ENCODE results near the gene TANGO6.

Gene TANGO6

DNA sequence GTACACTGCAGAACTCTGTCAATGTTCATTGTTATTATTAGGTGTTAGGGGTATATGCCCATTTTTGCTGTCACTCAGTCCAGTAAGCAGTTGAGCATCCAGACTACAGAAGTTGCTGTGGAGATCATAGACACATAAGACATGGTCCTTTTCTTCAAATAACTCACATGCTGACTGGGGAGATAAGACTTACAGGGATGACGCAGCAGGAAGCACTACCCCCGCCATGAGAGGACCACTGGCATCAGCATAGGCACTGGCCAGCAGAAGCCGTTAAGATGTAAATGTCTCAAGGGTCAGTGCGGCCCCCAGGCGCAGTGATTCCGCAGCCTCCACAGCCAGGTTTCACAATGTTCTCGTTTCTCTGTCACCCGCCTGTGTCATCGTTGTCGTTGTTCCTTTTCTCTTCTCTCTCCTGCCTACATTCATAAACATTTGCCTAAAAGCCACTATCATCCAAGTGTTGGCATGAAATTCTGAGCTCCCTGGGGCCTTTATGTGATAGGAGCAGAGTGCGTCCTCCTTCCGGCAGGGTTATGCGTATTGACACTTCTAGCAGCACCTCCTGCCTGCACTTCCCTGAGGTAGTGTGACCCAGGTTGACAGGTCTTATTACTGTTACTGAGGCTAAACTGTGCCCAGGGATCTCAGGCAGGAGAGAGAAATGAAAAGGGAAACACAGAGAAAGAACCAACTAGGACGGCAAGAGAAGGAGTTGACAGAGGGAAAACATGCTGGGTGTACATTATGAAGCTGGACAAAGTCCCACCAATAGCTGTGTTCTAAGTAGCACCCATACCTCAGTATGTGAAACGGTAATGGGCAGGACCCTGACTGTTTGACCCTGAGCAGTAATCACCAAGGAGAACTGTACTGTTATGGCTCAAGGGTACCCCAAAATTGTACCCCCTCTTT, 17.9 kb downstream of the TANGO6 start:
- H3K4me3 ChIP-seq (ENCODE audit: low read depth, low read length), result no peak overlapping the region

DNA sequence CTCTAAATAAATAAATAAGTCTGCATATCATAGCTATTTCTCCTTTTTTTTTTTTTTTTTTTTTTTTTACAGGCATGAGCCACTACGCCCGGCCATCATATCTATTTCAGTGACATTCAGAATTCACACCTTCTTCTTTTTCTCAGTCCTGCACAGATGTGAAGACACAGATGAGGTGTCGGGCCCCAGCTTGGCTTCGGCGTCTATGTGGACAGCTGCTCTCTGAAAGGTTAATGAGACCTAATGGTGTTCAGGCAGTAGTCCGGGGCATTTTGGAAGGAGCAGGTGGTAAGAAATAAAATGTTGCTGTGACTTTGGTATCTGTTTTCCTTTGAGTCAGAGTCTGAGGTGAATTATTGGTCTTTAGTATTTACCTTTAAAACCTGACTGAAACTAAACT, 23.6 kb downstream of the TANGO6 start:
- no peak overlapping the region for H3K4me3 ChIP-seq (ENCODE audit: low read depth, low read length)

DNA sequence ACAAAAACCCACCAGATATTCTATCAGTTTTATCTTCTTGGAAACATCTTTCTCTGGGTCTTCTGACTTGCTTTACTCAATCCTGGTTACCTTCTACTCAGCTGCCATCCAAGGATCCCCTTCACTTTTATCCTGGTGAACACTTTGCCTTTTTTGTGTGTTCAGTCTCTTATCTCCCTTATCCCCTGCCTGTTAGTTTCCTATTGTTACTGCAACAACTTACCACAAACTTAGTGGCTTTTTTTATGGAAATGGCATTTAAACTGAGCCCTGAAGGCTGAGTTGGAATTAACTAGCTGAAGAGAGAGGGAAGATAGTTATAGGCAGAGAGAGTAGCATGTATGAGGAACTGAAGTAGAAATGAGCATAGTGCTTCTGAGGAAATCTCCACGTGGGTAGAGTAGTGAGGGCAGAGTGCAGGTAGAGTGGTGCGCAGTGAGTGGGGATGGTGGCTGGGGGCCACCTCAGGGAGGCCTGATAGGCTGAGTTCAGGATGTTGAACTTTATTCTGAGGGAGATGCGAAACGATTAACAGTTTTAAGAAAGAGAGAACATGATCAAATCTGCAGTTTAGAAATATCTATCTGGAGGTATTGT, 26.3 kb downstream of the TANGO6 start:
- H3K4me3 ChIP-seq (ENCODE audit: low read depth, low read length), result no peak overlapping the region

DNA sequence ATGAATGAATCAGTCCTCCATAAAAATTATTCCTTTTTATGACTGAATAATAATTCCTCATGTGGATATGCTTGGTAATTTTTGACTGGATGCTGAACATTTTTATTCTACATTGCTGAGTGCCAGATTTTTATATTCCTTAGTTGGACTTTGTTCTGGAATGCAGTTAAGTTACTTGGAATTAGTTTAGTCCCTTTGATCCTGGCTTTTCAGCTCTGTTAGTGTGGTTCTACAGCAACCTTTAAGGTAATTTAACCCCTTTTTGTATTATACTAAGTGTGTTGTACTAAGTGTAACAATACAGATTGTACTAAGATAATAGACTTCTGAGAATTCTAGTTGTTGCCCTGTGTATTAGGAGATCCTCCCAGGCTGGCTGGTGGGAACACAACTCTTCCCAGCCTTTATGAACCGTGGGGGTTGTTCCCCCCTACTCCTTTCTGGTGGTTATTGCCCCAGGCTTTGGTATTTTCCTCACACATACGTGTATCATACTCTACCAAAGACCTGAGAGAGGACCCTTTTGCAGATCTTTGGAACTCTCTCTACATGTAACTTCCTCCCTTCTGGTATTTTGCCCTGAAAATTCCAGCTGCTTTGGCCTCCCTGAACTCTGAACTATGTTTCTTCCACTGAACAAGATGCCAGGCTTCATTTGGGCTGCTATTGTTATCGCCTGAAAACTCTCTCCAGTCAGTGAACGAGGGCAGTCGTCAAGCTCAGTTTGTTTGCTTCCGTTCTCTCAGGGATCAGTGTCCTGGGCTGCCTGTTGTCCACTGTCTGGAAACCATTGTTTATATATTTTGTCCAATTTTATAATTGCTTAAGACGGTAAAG, 30.5 kb downstream of the TANGO6 start:
- no peak overlapping the region for H3K4me3 ChIP-seq (ENCODE audit: low read depth, low read length)

DNA sequence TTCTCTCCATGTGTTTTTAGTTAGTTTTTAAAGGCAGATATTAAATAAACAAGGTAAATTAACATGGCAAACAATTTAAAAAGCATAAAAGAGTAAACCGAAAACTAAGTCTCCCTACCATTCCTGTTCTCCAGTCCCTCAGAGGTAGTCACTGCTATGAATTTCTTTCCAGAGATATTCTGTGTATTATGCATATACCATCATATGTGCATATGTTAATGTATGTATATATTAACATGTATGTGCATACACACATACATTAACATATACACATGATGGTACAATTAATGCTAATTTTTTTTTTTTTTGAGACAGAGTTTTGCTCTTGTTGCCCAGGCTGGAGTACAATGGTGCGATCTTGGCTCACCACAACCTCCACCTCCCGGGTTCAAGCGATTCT, 32.5 kb downstream of the TANGO6 start:
- H3K4me3 ChIP-seq (ENCODE audit: low read depth, low read length), result no peak overlapping the region

DNA sequence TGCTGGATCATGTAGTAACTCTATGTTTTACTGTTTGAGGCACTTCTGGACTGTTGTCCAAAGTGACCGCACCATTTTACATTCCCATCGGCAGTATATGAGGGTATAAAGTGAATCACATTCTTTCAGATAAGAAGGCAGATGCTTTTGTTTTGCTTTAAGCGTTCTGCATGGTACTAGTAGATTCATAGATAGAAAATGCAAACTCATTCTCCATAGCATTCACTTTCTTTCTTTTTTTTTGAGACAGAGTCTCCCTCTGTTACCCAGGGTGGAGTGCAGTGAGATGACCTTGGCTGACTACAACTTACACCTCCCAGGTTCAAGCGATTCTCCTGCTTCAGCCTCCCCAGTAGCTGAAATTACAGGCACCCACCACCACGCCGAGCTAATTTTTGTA, 40.4 kb downstream of the TANGO6 start:
- H3K4me3 ChIP-seq (ENCODE audit: low read depth, low read length), result no peak overlapping the region

DNA sequence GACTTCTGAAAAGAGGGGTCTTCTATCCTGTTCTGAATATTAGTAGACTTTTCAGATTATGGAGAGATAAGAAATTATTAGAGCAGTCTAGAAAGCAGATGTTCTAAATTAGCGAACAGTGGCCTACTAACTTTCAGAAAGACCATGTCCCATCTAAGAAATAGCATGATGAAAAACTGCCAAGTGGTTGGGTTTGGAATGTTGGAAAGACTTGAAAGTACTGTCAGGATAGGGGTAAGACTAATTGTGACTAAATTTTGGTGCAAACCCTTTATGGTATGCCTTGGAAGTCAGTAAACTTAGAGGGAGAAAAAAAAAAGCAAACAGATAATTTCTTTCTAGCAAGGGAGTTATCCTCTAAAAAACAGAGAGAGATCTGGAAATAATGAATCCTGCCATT, 41.1 kb downstream of the TANGO6 start:
- H3K4me3 ChIP-seq (ENCODE audit: low read depth, low read length), result no peak overlapping the region

DNA sequence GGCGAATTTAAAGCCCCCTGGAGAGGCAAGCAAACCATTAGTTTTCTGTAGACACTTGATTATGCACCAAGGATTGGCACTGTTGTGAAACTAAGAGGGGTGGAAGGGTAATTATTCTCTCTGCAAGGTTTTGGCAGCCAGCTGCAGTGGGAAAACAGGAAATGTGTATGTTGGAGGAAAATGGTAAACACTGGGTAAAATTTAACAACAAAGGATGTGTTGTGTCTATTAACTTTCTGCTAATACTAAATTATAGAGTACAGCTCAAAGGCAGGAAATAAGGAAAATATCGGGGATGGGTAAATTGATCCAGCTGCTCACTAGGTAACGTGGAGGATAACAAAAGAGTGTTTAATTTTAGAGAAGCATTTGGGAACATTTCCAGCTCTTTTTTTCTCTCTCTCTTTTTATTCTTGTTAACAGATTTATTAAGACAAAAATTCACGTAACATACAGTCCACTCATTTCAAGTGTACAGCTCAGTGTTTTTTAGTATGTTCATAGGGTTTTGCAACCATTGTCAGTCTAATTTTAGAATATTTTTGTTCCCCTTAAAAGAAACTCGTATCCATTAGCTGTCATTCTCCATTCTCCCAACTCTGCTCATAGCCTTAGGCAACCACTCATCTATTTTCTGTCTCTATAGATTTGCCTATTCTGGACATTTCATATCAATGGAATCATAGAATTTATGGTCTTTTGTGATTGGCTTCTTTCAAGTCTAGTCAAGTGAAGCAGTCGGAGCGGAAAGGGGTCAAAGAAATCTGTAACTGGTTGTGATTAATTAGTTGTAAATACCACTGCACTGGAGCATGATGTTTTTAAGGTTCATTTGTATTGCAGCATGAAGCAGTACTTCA, 41.8 kb downstream of the TANGO6 start:
- no peak overlapping the region for H3K4me3 ChIP-seq (ENCODE audit: low read depth, low read length)

DNA sequence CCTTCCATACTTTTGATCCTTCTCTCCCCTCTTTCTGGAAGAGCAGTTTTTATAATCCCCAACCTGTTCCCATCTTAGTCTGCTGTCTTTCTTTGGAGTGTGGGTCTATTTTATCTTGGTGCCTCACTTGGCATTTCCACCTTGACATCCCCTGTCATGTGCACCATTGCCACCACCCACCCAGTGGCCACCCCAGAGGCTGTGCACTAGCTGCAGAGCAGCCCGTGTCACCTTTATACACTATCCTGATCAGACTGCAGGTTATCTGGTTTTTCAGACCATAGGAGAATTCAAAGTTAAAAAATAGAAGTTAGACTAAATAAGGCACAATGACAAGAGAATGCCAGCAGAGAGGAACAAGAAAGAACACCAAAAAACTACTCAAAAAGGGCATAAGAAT, 43.8 kb downstream of the TANGO6 start:
- H3K4me3 ChIP-seq (ENCODE audit: low read depth, low read length), result no peak overlapping the region

DNA sequence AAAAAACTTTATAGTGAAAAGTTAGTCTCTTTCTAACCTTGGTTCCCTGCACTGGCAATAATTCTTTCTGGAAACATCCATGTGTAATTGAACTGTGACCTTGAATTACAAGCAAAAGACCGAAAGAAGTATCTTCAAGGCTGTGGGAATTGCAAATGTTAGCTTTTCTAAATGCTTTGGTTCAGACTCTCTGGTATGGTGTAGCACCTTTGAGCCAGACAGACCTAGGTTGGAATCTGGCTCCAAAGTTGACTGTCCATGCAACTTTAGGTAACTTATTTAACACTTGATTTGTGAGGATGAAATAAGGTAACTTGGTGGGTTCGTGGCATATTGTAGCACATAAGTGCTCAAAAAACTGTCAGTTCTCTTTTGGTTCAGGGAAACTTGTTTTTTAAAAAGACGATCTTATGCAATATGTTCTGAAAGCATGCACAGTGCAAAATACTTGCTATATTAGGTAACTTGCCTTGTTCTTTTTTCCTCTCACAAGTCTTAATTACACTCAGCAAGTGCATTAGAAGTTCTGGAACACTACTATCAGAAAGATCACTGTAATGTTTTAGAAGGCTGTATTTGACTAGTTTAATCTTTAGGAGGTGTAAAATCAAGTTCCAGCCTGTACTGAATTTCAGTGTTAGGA, 46.3 kb downstream of the TANGO6 start:
- H3K4me3 ChIP-seq (ENCODE audit: low read depth, low read length), result no peak overlapping the region

DNA sequence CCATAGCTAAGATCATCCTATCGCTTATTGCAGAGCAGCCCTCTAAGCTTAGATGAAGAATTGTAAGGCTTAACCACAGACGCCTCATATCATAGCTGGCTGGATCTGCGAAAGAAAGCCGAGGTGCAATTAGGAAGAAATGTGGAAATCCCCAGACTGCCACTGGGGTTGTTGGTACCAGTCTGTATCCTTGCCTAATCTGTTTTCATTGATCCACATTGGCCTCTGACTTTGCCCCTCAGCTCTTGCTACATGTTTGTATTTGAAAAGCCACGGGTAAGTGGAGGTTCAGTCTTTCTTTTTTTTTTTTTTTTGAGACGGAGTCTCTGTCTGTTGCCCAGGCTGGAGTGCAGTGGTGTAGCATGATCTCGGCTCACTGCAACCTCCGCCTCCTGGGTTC, 48.9 kb downstream of the TANGO6 start:
- H3K4me3 ChIP-seq (ENCODE audit: low read depth, low read length), result no peak overlapping the region

DNA sequence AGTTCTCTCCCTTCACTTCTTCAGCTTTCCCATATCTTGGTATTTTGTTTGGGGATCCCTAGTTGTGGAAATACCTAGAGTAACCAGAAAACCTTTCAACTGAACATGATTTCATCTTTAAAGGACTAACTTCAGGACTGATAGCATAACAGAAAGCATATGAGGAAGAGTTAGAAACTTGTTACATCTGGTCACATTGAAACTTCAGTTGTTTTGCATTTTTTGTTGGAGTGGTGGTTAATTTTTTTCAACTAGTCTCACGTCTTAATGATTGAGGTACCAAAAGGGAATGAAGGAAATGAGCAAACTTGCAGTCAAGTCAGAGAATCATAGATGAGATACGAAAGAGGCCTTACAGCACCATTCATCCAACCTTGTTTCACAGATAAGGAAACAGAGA, 49.6 kb downstream of the TANGO6 start:
- H3K4me3 ChIP-seq (ENCODE audit: low read depth, low read length), result no peak overlapping the region

DNA sequence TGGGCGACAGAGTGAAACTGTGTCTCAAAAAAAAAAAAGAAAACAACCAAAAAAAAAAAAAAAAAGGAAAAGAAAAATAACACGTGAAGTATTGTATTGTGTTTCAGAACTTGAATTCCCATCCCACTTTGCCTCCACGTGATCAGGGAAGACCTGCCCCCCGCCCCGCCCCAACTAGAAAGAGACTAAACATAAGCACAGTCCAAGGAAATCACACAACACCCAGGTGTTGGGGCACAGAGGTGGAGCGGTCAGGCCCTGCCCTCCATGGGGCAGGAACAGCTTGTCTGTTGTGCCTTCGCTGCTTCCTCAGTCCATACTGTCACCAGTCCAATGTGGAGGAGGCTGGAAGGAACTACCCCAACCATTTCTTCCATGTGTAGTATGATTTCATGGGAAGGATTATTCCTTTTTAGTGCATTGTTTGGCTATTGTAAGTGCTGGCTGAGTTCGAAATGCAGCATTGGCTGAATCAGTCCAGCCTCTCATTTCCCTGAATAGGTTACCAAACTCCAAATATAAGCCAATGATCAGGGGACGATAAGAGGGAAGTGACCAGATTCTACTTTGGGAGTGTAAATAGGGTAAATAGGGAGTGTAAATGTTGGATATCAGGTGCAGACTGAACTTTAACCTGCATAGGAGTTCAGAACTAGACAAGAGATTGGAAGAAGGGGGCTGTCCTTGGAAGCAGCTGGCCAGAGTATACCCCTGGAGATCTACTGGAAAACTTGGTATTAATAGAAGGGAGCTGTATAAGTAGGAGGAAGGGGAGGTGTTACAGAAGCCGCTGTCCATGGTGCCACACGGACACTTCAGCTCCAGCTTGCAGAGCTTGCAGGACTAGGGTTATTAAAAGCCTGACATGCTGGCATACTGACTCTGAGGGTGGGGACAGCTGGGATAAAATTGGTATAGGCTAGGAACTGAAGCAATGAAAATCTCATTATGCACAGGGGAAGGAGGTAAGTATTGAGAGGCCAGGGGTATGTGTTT, 50.7 kb downstream of the TANGO6 start:
- no peak overlapping the region for H3K4me3 ChIP-seq (ENCODE audit: low read depth, low read length)

DNA sequence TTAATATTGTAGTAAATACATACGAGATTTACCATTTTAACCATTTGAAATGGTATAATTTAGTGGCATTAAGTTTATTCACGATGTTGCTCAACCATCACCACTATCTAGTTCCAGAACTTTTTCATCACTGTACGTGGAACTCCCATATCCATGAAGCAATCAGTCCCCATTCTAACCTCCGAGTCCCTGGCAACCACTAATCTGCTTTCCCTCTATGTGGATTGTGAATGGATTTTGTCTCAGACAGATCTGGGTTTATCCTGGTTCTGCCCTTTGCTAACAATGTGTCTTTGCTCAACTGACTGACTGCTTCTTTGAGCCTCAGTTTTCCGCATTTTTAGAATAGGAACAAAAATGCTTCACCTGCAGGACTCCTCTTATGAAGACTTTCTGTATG, 51.4 kb downstream of the TANGO6 start:
- no peak overlapping the region for H3K4me3 ChIP-seq (ENCODE audit: low read depth, low read length)

DNA sequence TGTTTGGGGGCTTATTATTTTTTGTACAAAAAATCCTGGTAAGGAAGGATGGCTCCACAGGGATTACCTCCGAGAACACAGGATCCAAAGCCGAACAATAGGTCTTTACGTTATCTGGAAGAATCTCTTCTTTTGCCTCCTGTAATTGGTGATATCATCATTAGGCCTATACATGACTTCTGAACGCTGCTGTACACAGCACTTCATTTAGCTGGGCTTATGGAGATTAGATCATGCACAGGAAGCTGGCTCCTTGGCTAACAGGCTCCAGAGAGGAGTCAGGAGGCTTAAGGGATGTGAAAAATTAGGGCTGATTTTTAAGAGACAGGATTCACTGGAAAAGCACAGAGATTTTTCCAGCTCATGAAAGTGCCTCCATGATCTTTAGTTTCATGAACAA, 54.7 kb downstream of the TANGO6 start:
- H3K4me3 ChIP-seq (ENCODE audit: low read depth, low read length), result no peak overlapping the region

DNA sequence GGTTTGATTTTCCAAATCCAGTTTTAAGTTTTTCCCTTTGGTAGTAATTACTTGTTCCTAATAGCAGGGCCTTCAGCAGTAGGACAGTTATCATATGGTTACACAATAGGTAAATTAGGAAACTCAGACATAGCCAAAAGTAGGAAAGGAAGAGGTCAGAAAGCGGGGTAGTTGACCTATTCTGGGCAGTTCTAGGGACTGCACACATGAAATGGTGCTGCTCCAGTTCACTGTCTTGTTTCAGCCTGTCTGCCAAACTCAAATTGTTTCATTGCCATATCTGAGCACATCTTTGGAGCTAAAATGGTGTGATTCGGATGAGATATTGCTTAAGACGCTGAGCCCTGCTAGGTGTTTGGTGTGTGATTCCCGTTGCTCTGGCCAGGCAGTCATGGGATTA, 56.7 kb downstream of the TANGO6 start:
- no peak overlapping the region for H3K4me3 ChIP-seq (ENCODE audit: low read depth, low read length)

DNA sequence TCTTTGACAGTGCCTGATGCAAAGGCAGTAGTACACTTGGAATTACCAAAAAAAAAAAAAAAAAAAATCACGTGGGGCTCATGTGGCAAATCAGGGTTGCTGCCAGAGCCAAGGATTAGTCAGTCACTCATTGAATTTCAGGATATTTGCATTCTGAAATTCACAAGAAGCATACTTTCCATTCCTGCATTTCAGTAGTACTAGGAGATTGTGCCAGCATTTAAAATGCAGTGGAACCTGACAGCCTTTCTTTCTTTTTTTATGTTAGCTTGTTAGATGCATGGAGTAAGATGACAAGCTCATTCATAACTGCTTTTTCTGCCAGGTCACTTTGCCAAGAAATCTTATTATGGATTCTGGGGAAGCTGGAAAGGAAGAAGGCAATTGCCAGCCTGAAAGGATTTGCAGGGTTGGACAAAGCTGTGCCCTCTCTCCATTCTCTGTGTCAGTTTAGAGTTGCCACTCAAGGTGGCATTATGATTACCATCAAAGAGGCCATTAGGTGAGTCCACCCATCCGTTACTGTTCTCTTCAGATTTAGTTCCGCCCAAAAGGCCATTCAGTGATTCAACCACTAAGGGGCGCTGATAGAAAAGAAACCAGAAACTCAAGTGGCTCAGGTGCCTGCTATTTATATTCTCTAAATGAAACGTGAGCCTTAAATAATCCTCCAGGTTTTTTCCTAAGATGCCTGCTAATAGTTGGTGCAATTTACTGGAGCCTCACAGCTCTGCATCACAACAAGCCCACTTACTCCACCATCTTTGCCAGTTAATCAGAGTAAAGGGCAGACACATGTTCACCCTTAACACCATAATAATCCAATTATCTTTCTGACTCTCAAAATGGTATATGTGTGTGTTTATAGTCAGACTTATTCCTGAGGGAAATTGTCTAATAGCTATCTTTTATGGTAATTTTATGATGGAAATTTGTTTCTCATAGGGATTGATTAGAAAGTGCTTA, 59.0 kb downstream of the TANGO6 start:
- no peak overlapping the region for H3K4me3 ChIP-seq (ENCODE audit: low read depth, low read length)

DNA sequence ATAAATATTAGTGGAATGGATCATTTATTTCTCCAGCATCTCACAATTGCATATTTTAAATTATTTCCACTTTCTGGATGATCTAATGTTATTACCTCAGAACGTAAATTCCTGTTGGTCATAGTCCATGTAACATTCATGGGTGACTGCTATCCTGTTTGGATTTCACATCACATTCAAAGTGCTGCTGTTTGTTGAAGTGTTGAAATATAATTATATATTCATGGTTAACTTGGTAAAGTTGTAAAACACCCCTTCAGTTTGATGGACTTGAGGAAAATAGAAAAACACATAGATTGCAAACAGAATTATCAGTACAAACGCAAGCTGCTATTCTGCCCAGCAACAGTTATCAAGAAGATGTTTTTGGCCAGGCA, 59.6 kb downstream of the TANGO6 start:
- H3K4me3 ChIP-seq (ENCODE audit: low read depth, low read length), result no peak overlapping the region
